OCI-LY3 (cell line): Measurements from ENCODE around the gene SYNDIG1L.

Experiments
- EZH2phosphoT487 ChIP-seq: fragments of 200-600 bp; shearing (Covaris generic); IDR thresholded peaks from 2 replicates; pipeline ENCODE4 v1.6.1; 2018; ENCODE audit warnings: antibody characterized with exemption, mixed run types, low read depth
- TF ChIP-seq, protein P1 (sequence below): fragments of 200-600, 300-600 bp; sonication (generic); IDR thresholded peaks from 2 replicates; pipeline ENCODE4 v1.5.1; 2014; ENCODE audit warnings: antibody characterized with exemption, low read length, low read depth

DNA sequence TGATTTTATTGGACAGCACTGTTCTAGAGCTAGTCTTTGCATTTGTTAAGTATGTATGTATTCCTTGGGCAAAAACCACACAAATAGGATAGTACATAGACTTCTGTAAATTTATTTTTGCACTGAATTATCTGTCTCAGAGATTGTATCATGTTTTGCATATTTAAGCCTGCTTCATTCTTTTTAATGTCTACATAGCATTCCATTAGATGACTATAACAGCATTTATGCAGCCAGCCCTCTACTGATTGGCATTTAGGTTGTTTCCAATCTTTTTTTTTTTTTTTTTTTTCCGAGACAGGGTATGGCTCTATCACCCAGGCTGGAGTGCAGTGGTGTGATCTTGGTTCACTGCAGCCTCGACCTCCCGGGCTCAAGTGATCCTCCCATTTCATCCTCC lies 34.5 kb downstream of the SYNDIG1L start:
- TF ChIP-seq, protein P1, sequence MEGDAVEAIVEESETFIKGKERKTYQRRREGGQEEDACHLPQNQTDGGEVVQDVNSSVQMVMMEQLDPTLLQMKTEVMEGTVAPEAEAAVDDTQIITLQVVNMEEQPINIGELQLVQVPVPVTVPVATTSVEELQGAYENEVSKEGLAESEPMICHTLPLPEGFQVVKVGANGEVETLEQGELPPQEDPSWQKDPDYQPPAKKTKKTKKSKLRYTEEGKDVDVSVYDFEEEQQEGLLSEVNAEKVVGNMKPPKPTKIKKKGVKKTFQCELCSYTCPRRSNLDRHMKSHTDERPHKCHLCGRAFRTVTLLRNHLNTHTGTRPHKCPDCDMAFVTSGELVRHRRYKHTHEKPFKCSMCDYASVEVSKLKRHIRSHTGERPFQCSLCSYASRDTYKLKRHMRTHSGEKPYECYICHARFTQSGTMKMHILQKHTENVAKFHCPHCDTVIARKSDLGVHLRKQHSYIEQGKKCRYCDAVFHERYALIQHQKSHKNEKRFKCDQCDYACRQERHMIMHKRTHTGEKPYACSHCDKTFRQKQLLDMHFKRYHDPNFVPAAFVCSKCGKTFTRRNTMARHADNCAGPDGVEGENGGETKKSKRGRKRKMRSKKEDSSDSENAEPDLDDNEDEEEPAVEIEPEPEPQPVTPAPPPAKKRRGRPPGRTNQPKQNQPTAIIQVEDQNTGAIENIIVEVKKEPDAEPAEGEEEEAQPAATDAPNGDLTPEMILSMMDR: no peak
- TF ChIP-seq EZH2phosphoT487: no peak
